K562 (cell line): ENCODE measurements around the gene PDGFC. TPM values are rescaled to one million over a fixed set of nuclear protein-coding genes. Genes with fewer than 3 reads are reported as not detected.

ENCODE experiments used
- ATAC-seq: fragments of 200-7000 bp; cut with Tn5 transposase; 3 replicates; pipeline ENCODE4 v1.9.1; 2020; ENCODE audit warnings: moderate library complexity
- BruUV-seq: library from RNA; stranded (reverse); fragments of 400-500 nt; replicated peaks from 2 replicates; lab custom pipeline; 2021; lab: Mats Ljungman, UMichigan
- CTCF ChIA-PET: fragments of 300-600 bp; formaldehyde crosslinking; extraction: SDS; loops from one replicate; lab custom pipeline; 2021; ENCODE audit warnings: low intra/inter-chr PET ratio; lab: Yijun Ruan, JAX
- POLR2A ChIA-PET: fragments of 300-600, 350-650 bp; sonication (Branson Sonifier 250); formaldehyde crosslinking; extraction: SDS; loops from one replicate; lab custom pipeline; 2021; ENCODE audit warnings: antibody characterized with exemption, inconsistent platforms; lab: Yijun Ruan, JAX
- DNase-seq, 4 experiments: peaks; one replicate each; pipeline versions ENCODE4 v3.0.0 to v3.0.0-alpha.2; 2011 to 2018; ENCODE audit warnings: low spot score in 3 of 4, mixed read lengths in 3 of 4; ENCODE audit errors: extremely low read depth in 1 of 4
- FAIRE-seq: peaks from 2 replicates; lab custom pipeline; 2011; peaks lifted over from hg19 to GRCh38; lab: Jason Lieb, UNC
- H2AFZ ChIP-seq: 2 replicates; pipeline ENCODE4 v1.6.0; 2011; ENCODE audit warnings: low read depth, low read length, control low read depth, inconsistent platforms
- H3K27ac ChIP-seq: fragments of 200-600 bp; 3 replicates; pipeline ENCODE4 v1.8.0; 2011; ENCODE audit warnings: low read depth, mild to moderate bottlenecking, control low read depth, inconsistent platforms, low read length, moderate library complexity, mixed read lengths; ENCODE audit errors: extremely low read depth
- H3K27me3 ChIP-seq, 2 experiments: fragments of 300-600 bp in 1 of 2; 2 replicates in 1 of 2; 3 replicates in 1 of 2; pipeline versions ENCODE4 v1.6.0 to v1.8.0; 2011; ENCODE audit warnings: inconsistent platforms in 2 of 2, low read length in 2 of 2, mild to moderate bottlenecking in 1 of 2, mixed read lengths in 1 of 2, moderate library complexity in 1 of 2; ENCODE audit not compliant: control insufficient read depth in 2 of 2, insufficient read depth in 2 of 2
- H3K36me3 ChIP-seq: fragments of 300-600 bp; 3 replicates; pipeline ENCODE4 v1.8.0; 2011; ENCODE audit warnings: mild to moderate bottlenecking, low read length, inconsistent platforms; ENCODE audit not compliant: control insufficient read depth, insufficient read depth
- H3K4me1 ChIP-seq, 2 experiments: fragments of 200-600 bp in 1 of 2; replicated peaks in 1 of 2; 2 replicates in 1 of 2; 3 replicates in 1 of 2; pipeline versions ENCODE4 v1.5.1 to v1.8.0; 2011; ENCODE audit warnings: inconsistent platforms in 2 of 2, low read length in 2 of 2, mild to moderate bottlenecking in 1 of 2, mixed read lengths in 1 of 2, moderate library complexity in 1 of 2; ENCODE audit not compliant: control insufficient read depth in 2 of 2, insufficient read depth in 2 of 2
- H3K4me2 ChIP-seq: 2 replicates; pipeline ENCODE4 v1.6.1; 2011; ENCODE audit warnings: low read length, control low read depth, inconsistent platforms, mixed read lengths; ENCODE audit not compliant: insufficient read depth
- H3K4me3 ChIP-seq: fragments of 200-600 bp; sonication (generic), shearing (Covaris generic); 2 replicates; pipeline ENCODE4 v1.5.1; 2016; ENCODE audit warnings: control low read depth, inconsistent platforms
- H3K79me2 ChIP-seq: fragments of 200-600 bp; 3 replicates; pipeline ENCODE4 v1.8.0; 2011; ENCODE audit warnings: low read length, inconsistent platforms; ENCODE audit not compliant: control insufficient read depth, insufficient read depth
- H3K9ac ChIP-seq, 2 experiments: 2 replicates each; pipeline versions ENCODE4 v1.6.0 to v1.6.1; 2011; ENCODE audit warnings: low read depth in 2 of 2, low read length in 2 of 2, control low read depth in 1 of 2, inconsistent platforms in 1 of 2, mild to moderate bottlenecking in 1 of 2, mixed read lengths in 1 of 2; ENCODE audit not compliant: insufficient read depth in 1 of 2
- H3K9me1 ChIP-seq: one replicate; pipeline ENCODE4 v1.6.0; 2011; ENCODE audit warnings: inconsistent platforms, mild to moderate bottlenecking, low read length, moderate library complexity; ENCODE audit not compliant: control insufficient read depth, insufficient read depth
- H3K9me3 ChIP-seq: replicated peaks from 2 replicates; pipeline ENCODE4 v1.5.1; 2011; ENCODE audit warnings: low read depth, low read length, inconsistent platforms; ENCODE audit not compliant: control insufficient read depth, insufficient read depth
- H4K20me1 ChIP-seq: replicated peaks from 2 replicates; pipeline ENCODE4 v1.6.1; 2011; ENCODE audit warnings: low read length, inconsistent platforms, mixed read lengths; ENCODE audit not compliant: control insufficient read depth, insufficient read depth
- BDP1 ChIP-seq: IDR thresholded peaks from 3 replicates; pipeline ENCODE4 v1.6.1; 2011; ENCODE audit not compliant: insufficient read length, insufficient read depth
- ESRRA ChIP-seq: fragments of 450-650 bp; IDR thresholded peaks from 2 replicates; pipeline ENCODE4 v1.6.1; 2014; ENCODE audit warnings: low read depth, mild to moderate bottlenecking, moderate library complexity, borderline replicate concordance
- GABPB2 ChIP-seq: fragments of 250-450 bp; sonication (Bioruptor Pico); conservative IDR thresholded peaks from 2 replicates; pipeline ENCODE4 v1.5.1; 2021; ENCODE audit warnings: mild to moderate bottlenecking
- HMGN3 ChIP-seq: IDR thresholded peaks from 2 replicates; pipeline ENCODE4 v1.6.1; 2011; ENCODE audit warnings: borderline replicate concordance, low read depth, mild to moderate bottlenecking, mixed read lengths, low read length; ENCODE audit not compliant: insufficient read length; ENCODE audit errors: extremely low read depth
- JUN ChIP-seq, 2 experiments: sonication (generic) in 1 of 2; formaldehyde crosslinking in 1 of 2; IDR thresholded peaks; 2 replicates each; pipeline versions ENCODE4 v1.6.1 to v1.8.0; 2012 to 2022; ENCODE audit warnings: borderline replicate concordance in 2 of 2, mild to moderate bottlenecking in 2 of 2, improper control_type of control experiment in 1 of 2, low read depth in 1 of 2, low read length in 1 of 2, missing genetic modification reagents in 1 of 2
- LARP7 ChIP-seq: fragments of 450-650 bp; IDR thresholded peaks from 2 replicates; pipeline ENCODE4 v1.6.1; 2016
- MTF1 ChIP-seq: fragments of 250-450 bp; sonication (Bioruptor Pico); IDR thresholded peaks from 2 replicates; pipeline ENCODE4 v1.9.0; 2021; ENCODE audit warnings: moderate library complexity, mild to moderate bottlenecking, inconsistent platforms, borderline replicate concordance
- MXI1 ChIP-seq: IDR thresholded peaks from 2 replicates; pipeline ENCODE4 v1.6.1; 2011; ENCODE audit warnings: low read depth, mild to moderate bottlenecking, improper control_type of control experiment, low read length
- OTX1 ChIP-seq: fragments of 450-650 bp; formaldehyde crosslinking; IDR thresholded peaks from 2 replicates; pipeline ENCODE4 v1.4.0; 2022; ENCODE audit warnings: mild to moderate bottlenecking
- SMARCB1 ChIP-seq: IDR thresholded peaks from 2 replicates; pipeline ENCODE4 v1.6.1; 2011; ENCODE audit warnings: improper control_type of control experiment, low read depth; ENCODE audit not compliant: insufficient read length
- TBL1XR1 ChIP-seq, 2 experiments: IDR thresholded peaks; 2 replicates each; pipeline ENCODE4 v1.6.1; 2012; ENCODE audit warnings: improper control_type of control experiment in 2 of 2, low read length in 2 of 2, mild to moderate bottlenecking in 1 of 2
- U2AF2 ChIP-seq: fragments of 200-400 bp; formaldehyde crosslinking; optimal IDR thresholded peaks from 2 replicates; pipeline ENCODE3; 2017; ENCODE audit warnings: low read depth, mild to moderate bottlenecking, low read length
- ZNF124 ChIP-seq: sonication (generic); formaldehyde crosslinking; IDR thresholded peaks from 2 replicates; pipeline ENCODE4 v1.8.1; 2022; ENCODE audit warnings: missing genetic modification reagents
- ZNF764 ChIP-seq: fragments of 250-450 bp; sonication (Bioruptor Pico); IDR thresholded peaks from 2 replicates; pipeline ENCODE4 v1.4.0; 2020; ENCODE audit warnings: low read depth, mild to moderate bottlenecking, moderate library complexity
- ZNF830 ChIP-seq: fragments of 250-450 bp; sonication (Bioruptor Pico); IDR thresholded peaks from 2 replicates; pipeline ENCODE4 v1.5.0; 2021; ENCODE audit warnings: mild to moderate bottlenecking
- WGBS: fragments of 100-300 bp; shearing (Covaris generic); methylation state at CpG from one replicate; pipeline ENCODE4 v1.1.6; 2016; ENCODE audit warnings: low coverage, mixed read lengths; ENCODE audit not compliant: insufficient coverage; ENCODE audit errors: missing lambda C conversion rate; 5-methylcytosine and 5-hydroxymethylcytosine counted together
- in situ Hi-C: fragments of 300-500 bp; cut with MboI; formaldehyde crosslinking; loops from 4 replicates; pipeline ENCODE4 v1.15.0; 2018; ENCODE audit warnings: inconsistent platforms, mixed read lengths
- intact Hi-C: fragments of 100-400 bp; cut with micrococcal nuclease; formaldehyde crosslinking; loops from 2 replicates; pipeline ENCODE4 v1.14.2; 2022
- polyA plus RNA-seq, 8 experiments: library from polyadenylated mRNA; depleted of rRNA in 4 of 8; stranded (reverse) in 5 of 8; unstranded in 3 of 8; fragments of >200 nt; fragmentation: Nextera tagmentation in 2 of 8; fragmentation: Illumina TruSeq in 1 of 8; extraction: Ambion mirVana in 2 of 8; extraction: Trizol in 1 of 8; gene quantifications; 2 replicates each; pipeline versions ENCODE4 v1.2.1 to v1.2.3, GENCODE V29; 2011 to 2014; ENCODE audit warnings: inconsistent platforms in 1 of 8, missing spikeins in 1 of 8
- total RNA-seq, 7 experiments: library from RNA; depleted of rRNA in 6 of 7; stranded (reverse); fragments of >200 nt in 6 of 7; fragmentation: Illumina TruSeq in 2 of 7; extraction: Trizol in 2 of 7; gene quantifications; 2 replicates each; pipeline versions ENCODE4 v1.2.1 to v1.2.3, GENCODE V29; 2011 to 2021; ENCODE audit warnings: low replicate concordance in 1 of 7
- TF ChIP-seq, protein P1 (sequence below): fragments of 250-450 bp; sonication (Bioruptor Pico); IDR thresholded peaks from 2 replicates; pipeline ENCODE4 v1.4.0; 2020; ENCODE audit warnings: borderline replicate concordance
- TF ChIP-seq, protein P2 (sequence below): fragments of 450-650 bp; formaldehyde crosslinking; IDR thresholded peaks from 2 replicates; pipeline ENCODE4 v1.4.0; 2020; ENCODE audit warnings: mild to moderate bottlenecking, moderate library complexity

The PDGFC gene
- total and polyA plus RNA-seq, 9 of the 15 experiments (the other 6 are each of a cell fraction or from before 2014, with no cell fraction given): not detected

DNA sequence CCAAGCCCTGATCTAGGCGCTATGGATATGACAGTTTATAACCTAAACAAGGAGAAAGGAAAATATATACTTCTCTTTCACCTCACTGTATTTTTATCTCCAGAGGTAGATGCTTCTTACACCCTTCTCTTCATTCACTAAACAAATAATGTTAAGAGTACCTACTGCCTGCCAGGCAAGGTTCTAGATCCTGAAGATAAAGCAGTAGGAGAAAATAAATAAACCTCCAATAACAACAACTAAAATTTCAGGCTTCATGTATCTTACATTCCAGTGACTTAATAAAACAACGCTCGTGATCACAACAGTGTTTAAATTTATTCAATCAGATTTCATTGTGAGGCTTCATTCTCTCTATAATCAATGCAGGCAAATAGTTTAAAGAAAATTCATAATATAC, 20.7 kb downstream of the PDGFC start (continued):
- TF ChIP-seq JUN (IDR thresholded peaks at IDR 0.05; ENCODE audit: borderline replicate concordance, low read depth, low read length) (no peak), JUN (CRISPR knock-in tag; IDR thresholded peaks at IDR 0.05; ENCODE audit: borderline replicate concordance) (no peak), MXI1 (no peak), ZNF124 (CRISPR knock-in tag) (no peak), ESRRA (no peak)

DNA sequence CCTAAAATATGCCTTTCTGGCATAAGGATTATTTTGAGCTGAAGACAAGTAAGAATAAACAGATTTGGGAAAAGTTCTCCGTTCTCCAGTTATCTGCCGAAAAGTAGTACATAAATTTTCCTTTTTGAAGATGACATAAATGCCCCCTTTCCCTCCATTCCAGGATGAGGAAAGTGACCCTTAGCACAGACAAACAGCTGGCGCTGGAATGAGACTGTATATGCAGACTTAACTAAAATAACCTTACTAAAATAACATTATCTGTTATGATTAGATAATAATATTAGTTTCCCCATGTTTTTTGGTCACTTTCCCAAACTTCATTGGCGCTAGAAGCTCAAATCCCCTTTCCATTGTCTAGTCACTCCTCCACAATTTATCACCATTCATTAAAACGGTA, 21.5 kb downstream of the PDGFC start:
- no peak for ATAC-seq
- H3K9ac ChIP-seq: no peak overlapping the region
- no peak overlapping the region for H3K4me2 ChIP-seq
- H3K27ac ChIP-seq: no peak overlapping the region
- CTCF ChIA-PET: no interaction called here
- BruUV-seq: no TSS peak
- H3K27me3 ChIP-seq: no peaks in the 10 kb centered on the region
- no peaks in the 10 kb centered on the region for H3K9me1 ChIP-seq
- no peak for FAIRE-seq
- intact Hi-C loops (no loop called here), in situ Hi-C loops (no loop called here)
- no peaks in the 10 kb centered on the region for H4K20me1 ChIP-seq
- H3K36me3 ChIP-seq: no peaks in the 10 kb centered on the region
- WGBS: 3% methylated on average over 5 of the region's 5 CpGs
- H3K4me3 ChIP-seq: no peak overlapping the region
- POLR2A ChIA-PET: no interaction called here
- no peaks in the 10 kb centered on the region for H3K9me3 ChIP-seq
- DNase-seq: no peak
- H3K4me1 ChIP-seq: no peaks in the 10 kb centered on the region
- no peak overlapping the region for H2AFZ ChIP-seq
- H3K79me2 ChIP-seq: no peaks in the 10 kb centered on the region
- TF ChIP-seq, protein P1, sequence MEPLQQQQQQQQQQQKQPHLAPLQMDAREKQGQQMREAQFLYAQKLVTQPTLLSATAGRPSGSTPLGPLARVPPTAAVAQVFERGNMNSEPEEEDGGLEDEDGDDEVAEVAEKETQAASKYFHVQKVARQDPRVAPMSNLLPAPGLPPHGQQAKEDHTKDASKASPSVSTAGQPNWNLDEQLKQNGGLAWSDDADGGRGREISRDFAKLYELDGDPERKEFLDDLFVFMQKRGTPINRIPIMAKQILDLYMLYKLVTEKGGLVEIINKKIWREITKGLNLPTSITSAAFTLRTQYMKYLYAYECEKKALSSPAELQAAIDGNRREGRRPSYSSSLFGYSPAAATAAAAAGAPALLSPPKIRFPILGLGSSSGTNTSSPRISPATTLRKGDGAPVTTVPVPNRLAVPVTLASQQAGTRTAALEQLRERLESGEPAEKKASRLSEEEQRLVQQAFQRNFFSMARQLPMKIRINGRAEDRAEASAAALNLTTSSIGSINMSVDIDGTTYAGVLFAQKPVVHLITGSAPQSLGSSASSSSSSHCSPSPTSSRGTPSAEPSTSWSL (CRISPR knock-in tag): no peak
- no peak for TF ChIP-seq OTX1 (CRISPR knock-in tag)
- no peak for TF ChIP-seq BDP1
- no peak for TF ChIP-seq GABPB2 (CRISPR knock-in tag)
- no peak for TF ChIP-seq SMARCB1
- TF ChIP-seq ZNF764 (CRISPR knock-in tag): no peak
- no peak for TF ChIP-seq TBL1XR1 (IDR thresholded peaks at IDR 0.05; ENCODE audit: low read length in 2 of 2)
- TF ChIP-seq LARP7: no peak
- no peak for TF ChIP-seq U2AF2
- TF ChIP-seq MTF1 (CRISPR knock-in tag): no peak
- TF ChIP-seq, protein P2, sequence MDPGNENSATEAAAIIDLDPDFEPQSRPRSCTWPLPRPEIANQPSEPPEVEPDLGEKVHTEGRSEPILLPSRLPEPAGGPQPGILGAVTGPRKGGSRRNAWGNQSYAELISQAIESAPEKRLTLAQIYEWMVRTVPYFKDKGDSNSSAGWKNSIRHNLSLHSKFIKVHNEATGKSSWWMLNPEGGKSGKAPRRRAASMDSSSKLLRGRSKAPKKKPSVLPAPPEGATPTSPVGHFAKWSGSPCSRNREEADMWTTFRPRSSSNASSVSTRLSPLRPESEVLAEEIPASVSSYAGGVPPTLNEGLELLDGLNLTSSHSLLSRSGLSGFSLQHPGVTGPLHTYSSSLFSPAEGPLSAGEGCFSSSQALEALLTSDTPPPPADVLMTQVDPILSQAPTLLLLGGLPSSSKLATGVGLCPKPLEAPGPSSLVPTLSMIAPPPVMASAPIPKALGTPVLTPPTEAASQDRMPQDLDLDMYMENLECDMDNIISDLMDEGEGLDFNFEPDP: no peak
- no peak for TF ChIP-seq ZNF830 (CRISPR knock-in tag)
- no peak for TF ChIP-seq HMGN3
